Adipocyte (in vitro differentiated cells): Measurements from ENCODE around the gene ATF5.

Experiments used
- DNase-seq: peaks from one replicate; pipeline ENCODE4 v3.0.0-alpha.2; 2015; ENCODE audit warnings: low read depth
- H3K27me3 ChIP-seq: replicated peaks from 2 replicates; pipeline ENCODE4 v1.7.0; 2013; ENCODE audit warnings: mild to moderate bottlenecking, low read length, moderate library complexity; ENCODE audit not compliant: control insufficient read depth, insufficient read depth
- H3K36me3 ChIP-seq: 2 replicates; pipeline ENCODE4 v1.7.0; 2013; ENCODE audit warnings: low read length, mild to moderate bottlenecking, moderate library complexity; ENCODE audit not compliant: control insufficient read depth, insufficient read depth, severe bottlenecking
- H3K4me1 ChIP-seq: 2 replicates; pipeline ENCODE4 v1.7.0; 2013; ENCODE audit warnings: mild to moderate bottlenecking, low read length, moderate library complexity; ENCODE audit not compliant: control insufficient read depth, insufficient read depth
- H3K4me3 ChIP-seq: 2 replicates; pipeline ENCODE4 v1.7.0; 2013; ENCODE audit warnings: mild to moderate bottlenecking, low read length, moderate library complexity
- H3K9ac ChIP-seq: 2 replicates; pipeline ENCODE4 v1.7.0; 2013; ENCODE audit warnings: mild to moderate bottlenecking, low read length, moderate library complexity
- H3K9me3 ChIP-seq: 2 replicates; pipeline ENCODE4 v1.7.0; 2013; ENCODE audit warnings: mild to moderate bottlenecking, low read length, moderate library complexity; ENCODE audit not compliant: control insufficient read depth

ATF5 gene, protein sequence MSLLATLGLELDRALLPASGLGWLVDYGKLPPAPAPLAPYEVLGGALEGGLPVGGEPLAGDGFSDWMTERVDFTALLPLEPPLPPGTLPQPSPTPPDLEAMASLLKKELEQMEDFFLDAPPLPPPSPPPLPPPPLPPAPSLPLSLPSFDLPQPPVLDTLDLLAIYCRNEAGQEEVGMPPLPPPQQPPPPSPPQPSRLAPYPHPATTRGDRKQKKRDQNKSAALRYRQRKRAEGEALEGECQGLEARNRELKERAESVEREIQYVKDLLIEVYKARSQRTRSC

DNA sequence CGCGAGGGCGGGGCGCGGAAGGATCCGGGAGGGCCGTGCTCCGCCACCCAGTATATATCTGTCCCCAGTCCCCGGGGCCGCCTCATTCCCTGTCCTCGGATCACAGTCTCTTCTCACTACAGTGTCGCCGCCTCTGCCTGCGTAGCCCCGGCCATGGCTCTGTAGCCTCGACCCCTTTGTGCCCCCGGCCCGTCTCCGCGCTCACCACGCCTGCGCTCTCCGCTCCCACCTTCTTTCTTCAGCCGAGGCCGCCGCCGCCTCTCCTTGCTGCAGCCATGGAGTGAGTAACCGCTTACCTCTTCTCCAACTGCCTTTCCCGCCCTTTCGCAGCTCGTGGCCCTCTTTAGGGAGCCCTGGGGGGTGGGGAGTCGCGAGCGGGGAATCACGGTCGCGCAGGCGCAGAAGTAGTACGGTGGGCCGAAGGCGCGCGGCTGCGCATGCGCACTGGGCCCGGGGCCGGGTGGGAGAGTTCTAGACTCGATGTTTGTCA lies at the start of gene ATF5, which contains the start of gene NUP62:
ATF5 (plus strand) TSS at position 85 of the 490 bp plus-strand sequence. CDS start 1,646 bp downstream, outside the sequence.
NUP62 (minus strand) TSS at position 384 of the 490 bp plus-strand sequence. CDS start 19,697 bp downstream, outside the sequence.
- Histone ChIP-seq H3K4me3 (peak within 1 kb of the TSS; percentile 97), H3K27me3 (no peaks in the 10 kb centered on the region), H3K9ac (peak within 1 kb of the TSS; percentile 93), H3K36me3 (peaks cover 31% of the 10 kb centered on the region), H3K4me1 (peaks cover 20% of the 10 kb centered on the region), H3K9me3 (no peaks in the 10 kb centered on the region)
- DNase-seq, result peak; percentile 92

DNA sequence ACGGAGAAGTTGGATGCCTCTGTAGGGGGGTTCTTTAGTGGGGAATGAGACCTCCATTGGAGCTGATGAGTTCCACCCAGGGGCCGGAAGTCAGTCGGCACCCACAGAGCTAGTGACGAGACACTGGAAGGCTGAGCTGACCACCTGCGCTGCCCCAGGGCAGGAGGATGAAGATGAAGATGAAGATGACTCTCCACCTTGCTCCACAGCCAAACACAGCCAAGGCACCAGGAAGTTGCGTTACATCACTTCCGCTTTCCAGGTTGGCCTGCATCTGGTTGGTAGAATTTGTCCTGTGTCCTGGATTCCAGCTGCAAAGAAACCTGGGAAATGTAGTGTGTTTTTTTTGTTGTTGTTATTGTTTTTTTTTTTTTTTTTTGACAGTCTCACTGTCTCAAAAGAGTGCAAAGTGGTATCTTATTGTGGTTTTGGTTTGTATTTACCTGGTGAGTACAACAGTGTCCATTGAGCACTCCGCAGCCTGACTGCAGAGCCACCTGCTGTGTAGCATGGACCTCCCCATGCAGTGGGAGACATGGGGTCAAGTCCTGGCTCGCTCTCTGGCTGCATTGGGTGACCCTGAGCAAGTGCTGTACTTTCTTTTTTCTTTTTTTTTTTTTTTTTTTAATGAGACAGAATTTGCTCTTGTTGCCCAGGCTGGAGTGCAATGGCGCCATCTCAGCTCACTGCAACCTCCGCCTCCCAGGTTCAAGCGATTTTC lies 49.6 kb upstream of the ATF5 start:
- no peak overlapping the region for H3K4me3 ChIP-seq
- H3K9ac ChIP-seq, result no peak overlapping the region
- H3K4me1 ChIP-seq, result peaks cover 21% of the 10 kb centered on the region
- H3K27me3 ChIP-seq, result no peaks in the 10 kb centered on the region
- no peak for DNase-seq
- H3K9me3 ChIP-seq, result no peaks in the 10 kb centered on the region
- H3K36me3 ChIP-seq, result peaks cover 54% of the 10 kb centered on the region

DNA sequence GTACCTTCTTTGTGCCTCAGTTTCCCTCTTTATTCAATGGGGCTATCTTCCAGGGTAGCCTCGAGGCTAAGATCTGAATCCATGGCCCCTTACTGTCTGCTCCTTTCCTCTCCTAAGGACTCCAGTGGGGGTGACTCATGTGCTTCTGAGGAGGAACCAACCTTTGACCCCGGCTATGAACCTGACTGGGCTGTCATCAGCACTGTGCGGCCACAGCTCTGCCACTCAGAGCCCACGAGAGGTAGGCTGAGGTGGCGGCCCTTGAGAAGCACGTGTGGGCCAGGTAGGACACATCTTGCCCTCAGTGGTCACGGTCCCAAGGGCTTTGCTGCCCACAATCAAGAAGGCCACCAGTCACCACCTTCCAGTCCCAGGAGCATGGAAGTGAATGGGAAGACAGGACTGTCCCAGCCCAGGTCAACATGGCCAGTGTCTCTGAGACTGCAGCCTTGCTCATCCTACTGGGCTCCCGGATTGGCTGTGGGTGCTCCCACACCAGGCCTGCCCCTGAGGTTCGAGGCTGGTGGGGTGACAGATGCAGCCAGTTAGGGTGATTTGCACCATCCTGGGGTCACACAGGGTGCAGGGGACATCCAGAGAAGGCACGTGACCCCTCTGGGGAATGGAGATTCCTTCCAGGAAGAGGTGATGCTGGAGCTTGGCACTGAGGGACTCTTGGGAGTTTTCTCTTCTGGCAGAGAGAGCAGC lies 48.7 kb upstream of the ATF5 start:
- Histone ChIP-seq H3K9ac (no peak overlapping the region), H3K4me3 (no peak overlapping the region), H3K4me1 (peaks cover 12% of the 10 kb centered on the region), H3K36me3 (peaks cover 60% of the 10 kb centered on the region), H3K9me3 (no peaks in the 10 kb centered on the region), H3K27me3 (no peaks in the 10 kb centered on the region)
- no peak for DNase-seq

DNA sequence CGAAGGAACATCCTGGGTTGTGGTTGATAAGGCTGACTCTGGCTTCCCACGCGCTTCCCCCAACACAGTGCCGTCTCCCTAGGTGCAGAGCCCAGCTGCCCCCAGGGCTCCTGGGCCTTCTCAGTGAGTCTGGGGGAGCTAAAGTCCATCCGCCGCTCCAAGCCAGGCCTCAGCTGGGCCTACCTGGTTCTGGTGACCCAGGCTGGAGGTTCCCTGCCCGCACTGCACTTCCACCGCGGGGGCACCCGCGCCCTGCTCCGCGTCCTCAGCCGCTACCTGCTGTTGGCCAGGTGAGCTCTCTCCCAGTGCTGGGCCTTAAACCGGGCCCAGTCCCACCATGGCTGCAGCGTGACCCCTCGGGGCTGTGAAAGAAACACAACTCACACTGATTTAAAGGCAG lies 47.8 kb upstream of the ATF5 start:
- Histone ChIP-seq H3K27me3 (no peaks in the 10 kb centered on the region), H3K36me3 (peaks cover 65% of the 10 kb centered on the region), H3K9me3 (no peaks in the 10 kb centered on the region), H3K4me3 (no peak overlapping the region), H3K9ac (no peak overlapping the region), H3K4me1 (peaks cover 8% of the 10 kb centered on the region)
- DNase-seq, result no peak

DNA sequence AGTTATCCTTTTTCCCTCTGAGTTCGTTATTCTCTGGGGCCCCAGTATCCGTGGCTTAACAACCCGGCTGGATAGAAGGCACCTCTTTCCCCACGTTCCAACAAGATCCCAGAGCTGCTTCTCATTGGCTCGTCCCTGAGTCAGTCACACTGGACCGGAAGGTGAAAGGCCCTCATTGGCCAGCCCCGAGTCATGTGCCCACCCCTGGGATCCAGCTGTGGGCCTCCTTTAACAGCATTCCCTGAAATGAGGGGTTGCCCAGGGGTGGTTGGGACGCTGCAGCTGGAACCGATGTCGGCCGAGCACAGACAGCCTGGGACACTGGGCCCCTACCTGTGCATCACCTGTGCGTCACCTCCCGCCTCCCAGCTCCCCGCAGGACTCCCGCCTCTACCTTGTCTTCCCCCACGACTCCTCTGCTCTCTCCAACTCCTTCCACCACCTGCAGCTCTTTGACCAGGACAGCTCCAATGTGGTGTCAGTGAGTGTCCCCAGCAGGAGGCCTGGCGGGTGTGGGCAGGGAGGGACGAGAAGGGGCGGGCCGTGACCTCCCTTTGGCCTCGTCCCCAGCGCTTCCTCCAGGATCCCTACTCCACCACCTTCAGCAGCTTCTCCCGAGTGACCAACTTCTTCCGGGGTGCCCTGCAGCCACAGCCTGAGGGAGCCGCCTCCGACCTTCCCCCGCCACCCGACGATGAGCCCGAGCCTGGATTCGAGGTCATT lies 47.2 kb upstream of the ATF5 start:
- H3K4me1 ChIP-seq, result peaks cover 8% of the 10 kb centered on the region
- DNase-seq, result no peak
- H3K9me3 ChIP-seq, result no peaks in the 10 kb centered on the region
- H3K4me3 ChIP-seq, result no peak overlapping the region
- peaks cover 70% of the 10 kb centered on the region for H3K36me3 ChIP-seq
- H3K27me3 ChIP-seq, result no peaks in the 10 kb centered on the region
- no peak overlapping the region for H3K9ac ChIP-seq

DNA sequence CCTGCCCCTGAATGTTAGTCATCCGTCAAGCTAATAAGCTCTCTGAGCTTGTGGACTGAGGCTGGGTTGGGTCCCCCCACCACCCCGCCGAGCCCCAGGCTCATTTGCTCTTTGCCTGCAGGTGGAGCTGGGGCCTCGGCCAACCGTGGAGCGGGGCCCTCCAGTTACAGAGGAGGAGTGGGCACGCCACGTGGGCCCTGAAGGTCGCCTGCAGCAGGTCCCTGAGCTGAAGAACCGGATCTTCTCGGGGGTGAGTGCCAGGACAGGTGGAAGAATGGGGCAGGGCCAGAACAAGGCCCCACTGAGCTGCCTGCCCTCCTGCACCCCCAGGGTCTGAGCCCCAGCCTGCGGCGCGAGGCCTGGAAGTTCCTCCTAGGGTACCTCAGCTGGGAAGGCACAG lies 46.4 kb upstream of the ATF5 start:
- H3K9ac ChIP-seq, result no peak overlapping the region
- H3K4me3 ChIP-seq, result no peak overlapping the region
- H3K36me3 ChIP-seq, result peaks cover 72% of the 10 kb centered on the region
- no peaks in the 10 kb centered on the region for H3K9me3 ChIP-seq
- H3K4me1 ChIP-seq, result peaks cover 8% of the 10 kb centered on the region
- H3K27me3 ChIP-seq, result no peaks in the 10 kb centered on the region
- DNase-seq, result no peak

DNA sequence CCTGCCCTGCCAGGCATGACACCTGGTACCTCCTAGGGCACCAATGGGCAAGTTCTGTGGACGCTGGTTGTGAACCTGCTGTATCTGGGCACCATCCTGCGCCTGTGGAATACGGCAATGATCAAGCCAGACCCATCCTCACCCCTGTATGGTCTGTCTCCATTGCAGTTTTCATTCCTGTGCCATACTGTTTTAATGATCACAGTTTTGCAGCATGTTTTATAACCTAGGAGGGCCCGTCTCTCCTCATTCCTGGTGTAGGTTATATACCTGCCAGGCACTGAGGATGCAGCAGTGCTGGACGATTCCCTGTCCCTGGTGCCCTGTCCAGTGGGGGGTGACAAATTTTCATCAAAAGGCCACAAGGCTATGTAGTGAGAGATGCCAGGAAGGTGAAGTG lies 45.9 kb upstream of the ATF5 start:
- Histone ChIP-seq H3K27me3 (no peaks in the 10 kb centered on the region), H3K9ac (no peak overlapping the region), H3K4me3 (no peak overlapping the region), H3K9me3 (no peaks in the 10 kb centered on the region), H3K4me1 (peaks cover 8% of the 10 kb centered on the region), H3K36me3 (peaks cover 72% of the 10 kb centered on the region)
- DNase-seq, result no peak

DNA sequence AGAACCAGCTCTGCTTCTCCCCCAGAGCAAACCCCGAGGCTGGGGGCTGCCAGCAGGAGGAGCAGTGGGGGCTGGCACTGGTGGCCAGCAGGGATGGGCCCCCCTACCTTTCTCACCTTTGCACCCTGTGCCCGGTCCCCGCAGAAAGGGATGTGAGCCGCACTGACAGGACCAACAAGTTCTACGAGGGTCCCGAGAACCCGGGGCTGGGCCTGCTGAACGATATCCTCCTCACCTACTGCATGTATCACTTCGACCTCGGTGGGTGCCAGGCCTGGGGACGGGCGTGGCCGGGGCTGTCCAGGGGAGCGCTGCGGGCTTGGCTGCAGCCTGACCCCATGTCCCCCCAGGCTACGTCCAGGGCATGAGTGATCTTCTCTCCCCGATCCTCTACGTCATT lies 44.9 kb upstream of the ATF5 start:
- no peaks in the 10 kb centered on the region for H3K9me3 ChIP-seq
- H3K9ac ChIP-seq, result no peak overlapping the region
- no peaks in the 10 kb centered on the region for H3K4me1 ChIP-seq
- no peaks in the 10 kb centered on the region for H3K27me3 ChIP-seq
- H3K4me3 ChIP-seq, result no peak overlapping the region
- no peak for DNase-seq
- H3K36me3 ChIP-seq, result peaks cover 68% of the 10 kb centered on the region

DNA sequence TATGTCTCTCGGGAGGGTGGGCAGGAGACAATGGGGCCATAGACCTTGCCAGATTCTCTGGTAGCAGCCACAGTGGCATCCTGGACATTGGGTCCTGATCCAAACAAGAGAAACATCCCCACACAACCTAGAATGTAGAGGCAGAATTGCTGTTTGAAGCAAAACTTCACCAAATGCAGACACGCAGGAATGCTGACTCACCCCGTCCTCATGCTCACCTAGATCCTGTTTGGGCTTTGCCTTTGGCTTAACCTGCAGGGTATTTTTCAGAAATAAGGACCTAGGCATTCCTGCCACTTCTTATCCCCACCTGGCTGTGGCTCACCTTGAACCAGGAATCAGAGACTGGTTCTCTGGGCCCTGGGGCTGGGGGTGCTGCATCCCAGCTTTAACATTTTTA lies 44.2 kb upstream of the ATF5 start:
- peaks cover 63% of the 10 kb centered on the region for H3K36me3 ChIP-seq
- DNase-seq, result no peak
- H3K4me3 ChIP-seq, result no peak overlapping the region
- no peaks in the 10 kb centered on the region for H3K9me3 ChIP-seq
- H3K27me3 ChIP-seq, result no peaks in the 10 kb centered on the region
- no peak overlapping the region for H3K9ac ChIP-seq
- no peaks in the 10 kb centered on the region for H3K4me1 ChIP-seq

DNA sequence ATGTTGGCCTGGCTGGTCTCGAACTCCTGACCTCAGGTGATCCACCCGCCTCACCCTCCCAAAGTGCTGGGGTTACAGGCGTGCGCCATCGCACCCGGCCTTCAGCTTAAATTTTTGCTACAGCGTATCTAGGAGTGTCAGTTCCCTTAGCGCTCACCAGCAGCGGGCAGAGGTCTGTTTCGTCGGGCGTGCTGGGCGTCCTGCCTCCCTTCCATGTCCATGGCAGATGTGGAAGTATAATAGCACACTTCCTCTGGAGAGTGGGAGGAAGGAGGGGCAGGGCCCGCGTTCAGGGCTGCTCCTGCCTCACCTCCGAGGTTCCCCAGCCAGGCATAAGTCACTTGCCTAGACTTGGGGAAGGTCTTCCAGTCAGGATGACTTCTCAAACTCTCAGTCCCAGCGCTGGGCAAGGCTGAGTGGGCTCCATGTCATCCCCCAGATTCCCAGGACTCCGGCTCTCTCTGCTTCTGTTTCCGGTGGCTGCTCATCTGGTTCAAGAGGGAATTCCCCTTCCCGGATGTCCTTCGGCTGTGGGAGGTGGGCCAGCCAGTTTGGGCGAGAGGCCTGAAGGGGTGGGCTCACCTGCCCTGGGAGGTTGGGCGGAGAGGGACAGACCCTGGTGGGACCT lies 41.9 kb upstream of the ATF5 start:
- no peaks in the 10 kb centered on the region for H3K9me3 ChIP-seq
- peaks cover 4% of the 10 kb centered on the region for H3K4me1 ChIP-seq
- DNase-seq, result no peak
- H3K9ac ChIP-seq, result no peak overlapping the region
- H3K4me3 ChIP-seq, result no peak overlapping the region
- H3K27me3 ChIP-seq, result no peaks in the 10 kb centered on the region
- H3K36me3 ChIP-seq, result peaks cover 41% of the 10 kb centered on the region
